LNCAP (cell line): ENCODE results near the gene AMPD1.

Source experiments
- CTCF ChIP-seq: fragments of 450-650 bp; IDR thresholded peaks from 2 replicates; pipeline ENCODE4 v1.5.1; 2017; ENCODE audit warnings: mild to moderate bottlenecking

The AMPD1 gene

GRCh38 chr1:114676115-114676514 lies 19.2 kb downstream of the AMPD1 start:
- no peak for TF ChIP-seq CTCF

DNA sequence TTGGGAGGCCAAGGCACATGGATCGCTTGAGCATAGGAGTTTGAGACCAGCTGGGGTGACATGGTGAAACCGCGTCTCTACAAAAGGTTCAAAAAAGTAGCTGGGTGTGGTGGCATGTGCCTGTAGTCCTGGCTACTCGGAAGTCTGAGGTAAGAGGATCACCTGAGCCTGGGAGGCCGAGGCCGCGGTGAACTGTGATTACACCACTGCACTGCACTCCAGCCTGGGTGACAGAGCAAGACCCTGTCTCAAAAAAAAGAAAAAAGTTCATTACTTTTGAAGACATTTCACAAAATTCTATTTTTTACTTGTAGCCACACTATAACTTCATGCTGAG lies 23.4 kb downstream of the AMPD1 start:
- no peak for TF ChIP-seq CTCF

DNA sequence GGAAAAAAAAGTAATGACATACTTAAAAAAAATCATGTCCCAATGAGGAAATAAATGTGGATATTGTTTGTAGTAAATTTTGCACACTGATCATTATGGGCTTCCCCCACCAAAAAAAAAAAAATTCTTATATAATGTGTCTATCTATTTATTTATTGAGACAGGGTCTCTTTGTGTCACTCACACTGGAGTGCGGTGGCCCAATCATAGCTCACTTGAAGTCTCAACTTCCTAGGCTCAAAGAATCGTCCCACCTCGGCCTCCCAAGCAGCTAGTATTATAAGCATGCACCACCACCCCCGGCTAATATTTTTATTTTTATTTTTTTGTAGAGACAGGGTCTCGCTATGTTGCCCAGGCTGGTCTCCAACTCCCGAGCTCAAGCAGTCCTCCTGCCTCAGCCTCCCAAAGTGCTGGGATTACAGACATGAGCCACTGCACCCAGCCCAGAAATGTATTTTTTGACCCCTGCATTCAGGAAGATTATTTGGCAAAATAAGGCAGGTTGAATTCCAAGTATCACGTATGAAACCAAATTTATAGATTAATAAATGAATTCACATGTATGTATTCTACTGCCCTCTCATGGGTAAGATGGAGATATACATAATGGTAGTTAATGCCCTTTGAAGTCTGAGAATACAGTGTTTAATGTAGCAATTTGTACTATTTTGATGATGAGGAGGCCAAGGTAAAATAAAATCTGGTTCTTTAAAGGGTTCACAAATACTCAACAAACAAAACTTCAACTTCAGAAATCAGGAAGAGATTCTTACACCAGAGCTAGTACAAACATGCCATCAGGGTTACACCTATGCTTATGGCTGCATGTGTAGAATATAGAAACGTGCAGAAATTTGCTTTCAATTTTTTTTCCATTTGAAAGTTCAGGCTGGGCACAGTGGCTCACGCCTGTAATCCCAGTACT lies 24.1 kb downstream of the AMPD1 start:
- peak; percentile 58 for TF ChIP-seq CTCF

DNA sequence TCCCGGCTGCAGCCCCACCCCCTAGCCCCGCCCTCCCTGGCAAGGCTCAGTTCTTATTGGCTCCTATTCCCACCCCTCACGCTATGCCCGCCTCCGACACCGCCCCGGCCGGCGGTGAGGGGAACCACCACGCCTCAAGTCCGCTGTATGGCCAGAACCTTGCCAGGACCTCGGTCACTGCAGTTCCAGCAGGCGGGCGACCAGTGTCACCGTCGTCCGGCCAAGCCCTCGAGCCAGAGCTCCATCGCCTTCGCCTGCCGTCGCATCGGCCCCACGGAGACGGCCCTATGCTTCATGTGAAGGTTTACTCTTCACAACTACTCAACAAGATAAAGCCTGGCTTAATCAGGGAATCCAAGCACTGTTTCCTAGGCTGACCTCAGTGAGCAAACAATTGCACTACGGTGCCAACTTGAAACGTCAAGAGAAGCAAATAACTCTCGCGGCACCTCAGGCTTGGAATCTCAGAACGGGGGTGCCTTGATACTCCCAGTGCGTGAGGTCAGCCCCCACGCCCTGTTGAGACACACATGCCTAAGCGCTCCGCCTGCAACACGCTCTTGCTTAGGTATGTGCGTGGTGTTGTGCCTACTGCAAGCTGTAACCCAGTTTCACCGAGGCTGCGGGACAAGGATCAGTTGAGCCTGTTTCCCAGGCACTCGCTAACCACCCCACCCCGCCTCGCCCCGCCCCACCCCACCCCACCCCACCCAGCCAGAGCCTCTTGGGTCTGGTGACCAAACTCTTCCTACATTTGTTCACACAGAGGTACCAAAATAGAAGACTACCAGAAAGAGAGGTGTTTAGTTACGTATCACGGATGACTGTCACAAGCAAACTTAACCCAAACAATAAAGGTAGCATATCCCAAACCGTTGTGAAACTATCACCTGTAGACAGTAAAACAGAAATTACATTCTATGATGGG lies 25.0 kb downstream of the AMPD1 start:
- no peak for TF ChIP-seq CTCF

DNA sequence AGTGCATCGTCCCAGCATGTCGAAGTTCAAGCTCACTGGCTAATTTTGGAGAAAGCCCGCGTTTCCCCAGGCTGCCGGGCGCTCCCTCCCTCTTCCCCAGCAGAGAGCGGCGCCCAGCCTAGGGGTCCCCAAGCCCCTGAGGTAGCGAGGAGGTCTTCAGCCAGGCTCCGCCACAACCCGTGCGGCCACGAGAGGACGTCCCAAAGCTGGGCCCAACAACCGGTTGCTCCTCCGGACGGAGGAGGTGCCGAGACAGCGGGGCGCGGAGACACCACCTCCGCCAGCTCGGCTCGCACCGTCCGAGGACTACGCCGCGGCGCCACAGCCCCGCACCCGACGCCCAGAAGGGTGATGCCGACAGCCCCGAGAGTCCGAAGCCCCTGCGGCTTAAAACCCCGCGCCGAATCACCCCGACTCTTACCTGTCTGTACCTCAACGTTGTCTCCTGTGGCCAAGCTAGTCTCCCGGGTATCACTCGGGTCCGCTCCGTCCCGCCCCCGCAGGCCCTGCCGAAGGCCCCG lies 25.7 kb downstream of the AMPD1 start, which contains the start of gene DENND2C:
TSS of gene DENND2C (minus strand) at position 488 of the 521 bp plus-strand sequence. CDS start 44,065 bp downstream, outside the sequence.
- peak; percentile 35; the same call in 1 of the 2 replicates for TF ChIP-seq CTCF

- TF ChIP-seq CTCF = no peak
These were observed 26.4 kb downstream of the AMPD1 start for GRCh38 chr1:114668784-114669561.

- TF ChIP-seq CTCF = no peak
These were observed 27.0 kb downstream of the AMPD1 start for GRCh38 chr1:114668373-114668772.
